A549 (cell line): Measurements from ENCODE around the gene PPA1. TPM values are rescaled to one million over a fixed set of nuclear protein-coding genes. Genes with fewer than 3 reads are reported as not detected.
A peak's percentile ranks its signal among the peaks of the same experiment; 100 is the strongest.

Experiments
- ATAC-seq, 2 experiments: fragments of 200-7000 bp in 1 of 2; fragments of >200 bp in 1 of 2; cut with Nextera tagmentation in 1 of 2; cut with Tn5 transposase in 1 of 2; 3 replicates each; pipeline versions ENCODE4 v1.8.0 to v1.9.1; 2018 to 2020; ENCODE audit warnings: mild to moderate bottlenecking in 1 of 2, moderate library complexity in 1 of 2
- CTCF ChIA-PET: fragments of 300-600 bp; sonication (Branson Sonifier 250); formaldehyde crosslinking; extraction: SDS; loops from one replicate; lab custom pipeline; 2021; ENCODE audit warnings: antibody characterized with exemption, inconsistent platforms; lab: Yijun Ruan, JAX
- POLR2A ChIA-PET: fragments of 350-600 bp; formaldehyde crosslinking; extraction: SDS; loops from one replicate; lab custom pipeline; 2021; ENCODE audit warnings: antibody characterized with exemption, inconsistent platforms; lab: Yijun Ruan, JAX
- DNase-seq, 2 experiments: peaks; one replicate each; pipeline versions ENCODE4 v3.0.0 to v3.0.0-alpha.2; 2011 to 2016; ENCODE audit warnings: low read depth in 1 of 2, low spot score in 1 of 2
- FAIRE-seq: peaks from 2 replicates; lab custom pipeline; 2011; peaks lifted over from hg19 to GRCh38; lab: Jason Lieb, UNC
- H3K27ac ChIP-seq, 2 experiments: fragments of >200 bp; sonication (Bioruptor Twin); formaldehyde crosslinking; 3 replicates each; pipeline ENCODE4 v1.5.1; 2016 to 2017
- H3K4me1 ChIP-seq: fragments of >200 bp; sonication (Bioruptor Twin); formaldehyde crosslinking; 3 replicates; pipeline ENCODE4 v1.6.1; 2016
- H3K4me2 ChIP-seq: fragments of >200 bp; sonication (Bioruptor Twin); formaldehyde crosslinking; 3 replicates; pipeline ENCODE4 v1.6.1; 2016
- H3K4me3 ChIP-seq: fragments of >200 bp; sonication (Bioruptor Twin); formaldehyde crosslinking; 3 replicates; pipeline ENCODE4 v1.5.1; 2016
- H3K9me3 ChIP-seq: fragments of >200 bp; sonication (Bioruptor Twin); formaldehyde crosslinking; 3 replicates; pipeline ENCODE4 v1.6.1; 2016
- ATOH8 ChIP-seq: fragments of 250-450 bp; sonication (Bioruptor Pico); IDR thresholded peaks from 2 replicates; pipeline ENCODE4 v1.5.0; 2020; ENCODE audit warnings: low read depth, mild to moderate bottlenecking, moderate library complexity
- CHD4 ChIP-seq: fragments of 200-600 bp; sonication (generic); IDR thresholded peaks from 2 replicates; pipeline ENCODE4 v1.6.1; 2016; ENCODE audit warnings: antibody characterized with exemption, mild to moderate bottlenecking, borderline replicate concordance
- EHMT2 ChIP-seq: fragments of 200-600 bp; sonication (generic); IDR thresholded peaks from 2 replicates; pipeline ENCODE4 v1.6.1; 2016; ENCODE audit warnings: antibody characterized with exemption, low read depth, mild to moderate bottlenecking, moderate library complexity
- FOSB ChIP-seq: fragments of 250-450 bp; sonication (Bioruptor Pico); IDR thresholded peaks from 2 replicates; pipeline ENCODE4 v1.5.0; 2020; ENCODE audit warnings: mild to moderate bottlenecking, moderate library complexity
- FOSL2 ChIP-seq, 2 experiments: fragments of 450-650 bp in 1 of 2; fragments of >200 bp in 1 of 2; sonication (Bioruptor Twin) in 1 of 2; formaldehyde crosslinking; IDR thresholded peaks; 2 replicates each; pipeline versions ENCODE4 v1.5.0 to v1.6.1; 2016 to 2020; ENCODE audit warnings: mild to moderate bottlenecking in 1 of 2, moderate library complexity in 1 of 2
- HMGXB4 ChIP-seq: fragments of 250-450 bp; sonication (Bioruptor Pico); IDR thresholded peaks from 2 replicates; pipeline ENCODE4 v1.5.0; 2021; ENCODE audit warnings: mild to moderate bottlenecking, moderate library complexity, borderline replicate concordance
- HOXB5 ChIP-seq: fragments of 250-450 bp; sonication (Bioruptor Pico); IDR thresholded peaks from 2 replicates; pipeline ENCODE4 v1.5.0; 2020; ENCODE audit warnings: mild to moderate bottlenecking, moderate library complexity
- JUN ChIP-seq, 2 experiments: fragments of >200 bp; sonication (Bioruptor Twin); formaldehyde crosslinking; IDR thresholded peaks; 2 replicates in 1 of 2; 3 replicates in 1 of 2; pipeline ENCODE4 v1.6.1; 2016 to 2017
- KDM5A ChIP-seq: fragments of 200-600 bp; sonication (generic); IDR thresholded peaks from 2 replicates; pipeline ENCODE4 v1.6.1; 2016; ENCODE audit warnings: antibody characterized with exemption, mild to moderate bottlenecking
- MYC ChIP-seq: IDR thresholded peaks from 2 replicates; pipeline ENCODE4 v1.6.1; 2012; ENCODE audit warnings: mild to moderate bottlenecking, inconsistent platforms, low read length, improper control_type of control experiment, borderline replicate concordance
- NFE2L2 ChIP-seq: fragments of 150-350 bp; conservative IDR thresholded peaks from 2 replicates; pipeline ENCODE4 v1.6.1; 2014; ENCODE audit warnings: low read length
- POLR2A ChIP-seq: IDR thresholded peaks from 2 replicates; pipeline ENCODE4 v1.6.1; 2012; ENCODE audit warnings: mild to moderate bottlenecking, low read length
- RARB ChIP-seq: fragments of 250-450 bp; sonication (Bioruptor Pico); IDR thresholded peaks from 2 replicates; pipeline ENCODE4 v1.8.0; 2021; ENCODE audit warnings: mild to moderate bottlenecking, moderate library complexity
- REST ChIP-seq: fragments of 200-600 bp; sonication (generic); IDR thresholded peaks from 2 replicates; pipeline ENCODE4 v1.6.1; 2016; ENCODE audit warnings: antibody characterized with exemption, mild to moderate bottlenecking, moderate library complexity
- RNF2 ChIP-seq: fragments of 200-600 bp; sonication (generic); IDR thresholded peaks from 2 replicates; pipeline ENCODE4 v1.6.1; 2016; ENCODE audit warnings: low read depth, mild to moderate bottlenecking, antibody characterized with exemption, moderate library complexity, borderline replicate concordance
- ZC3H11A ChIP-seq: fragments of 450-650 bp; IDR thresholded peaks from 2 replicates; pipeline ENCODE4 v1.6.1; 2014; ENCODE audit warnings: antibody characterized with exemption, mild to moderate bottlenecking
- WGBS: methylation state at CpG from one replicate; pipeline ENCODE4 v1.1.6; 2017; ENCODE audit errors: missing lambda C conversion rate; 5-methylcytosine and 5-hydroxymethylcytosine counted together
- polyA plus RNA-seq, 4 experiments: library from polyadenylated mRNA; depleted of rRNA in 3 of 4; stranded (reverse); fragments of >200 nt; fragmentation: RNase III in 1 of 4; extraction: RNeasy Plus Mini Kit Qiagen cat#74134 plus additional on column Dnase treatment in 1 of 4; gene quantifications; 2 replicates in 3 of 4; 3 replicates in 1 of 4; pipeline ENCODE4 v1.2.3, GENCODE V29; 2011 to 2017
- TF ChIP-seq, protein P1 (sequence below): fragments of >200 bp; sonication (Bioruptor Twin); formaldehyde crosslinking; IDR thresholded peaks from 3 replicates; pipeline ENCODE4 v1.5.1; 2016

Gene PPA1
- polyA plus RNA-seq, 2 of the 4 experiments (the other 2 are of a cell fraction): 205 to 273 TPM

DNA sequence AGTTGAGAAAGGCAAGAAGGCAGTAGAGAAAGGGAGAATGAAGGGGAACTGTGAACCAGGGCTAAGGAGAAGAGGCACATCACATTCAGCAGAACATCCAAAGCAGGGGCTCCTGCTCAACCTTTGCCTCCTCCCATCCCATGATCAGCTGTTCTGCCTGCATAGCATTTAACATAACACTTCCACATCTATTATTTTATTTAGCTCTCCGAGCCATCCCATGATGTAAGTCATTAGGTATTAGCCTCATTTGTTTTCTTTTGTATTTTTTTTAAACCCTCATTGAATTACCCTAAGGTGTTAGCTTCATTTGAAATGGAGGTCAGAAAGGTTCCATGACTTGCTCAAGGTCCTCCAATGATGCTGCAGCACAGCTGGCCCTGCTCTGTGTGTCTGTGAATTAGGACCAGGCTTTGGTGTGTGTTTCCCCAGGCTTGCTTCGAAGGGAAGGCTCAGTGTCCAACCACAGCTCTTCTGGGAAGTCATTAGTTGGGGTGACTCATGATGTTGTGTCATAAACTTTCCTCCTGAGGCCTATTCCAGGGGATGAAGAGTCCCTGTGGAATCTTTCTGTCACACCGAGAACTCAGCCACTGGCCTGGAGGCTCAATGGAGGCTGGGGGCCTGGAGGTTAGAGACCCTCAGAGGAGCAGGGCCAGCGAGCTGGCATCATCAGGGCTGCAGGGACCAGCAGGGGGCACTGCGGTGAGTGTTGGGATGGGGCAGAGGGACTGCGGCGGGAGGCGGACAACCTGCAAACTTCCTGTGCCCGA lies 34.1 kb upstream of the PPA1 start:
- peak; percentile 54 to 73 for DNase-seq
- H3K4me1 ChIP-seq: peaks cover 12% of the 10 kb centered on the region
- H3K9me3 ChIP-seq: peaks cover 7% of the 10 kb centered on the region; the same call in 2 of the 3 replicates
- 73% methylated on average over 8 of the region's 9 CpGs for WGBS
- peak overlapping the region; percentile 24; the same call in 2 of the 3 replicates for H3K4me2 ChIP-seq
- H3K4me3 ChIP-seq: no peak overlapping the region
- H3K27ac ChIP-seq: peak overlapping the region in 1 of 2 experiments; percentile 32; a peak in 1 of 6 replicates
- peak; percentile 83 to 85 for ATAC-seq
- ChIA-PET POLR2A (interaction anchor here (1.3 kb wide), 1 partner anchor 34 kb away, joined by 7 read pairs; the partner anchor contains the start of gene PPA1), CTCF (interaction anchor here (0.7 to 3.9 kb wide), 11 partner anchors 9 to 118 kb away, joined by 3 to 33 read pairs (median 3); no protein-coding TSS in a partner anchor)
- TF ChIP-seq, protein P1, sequence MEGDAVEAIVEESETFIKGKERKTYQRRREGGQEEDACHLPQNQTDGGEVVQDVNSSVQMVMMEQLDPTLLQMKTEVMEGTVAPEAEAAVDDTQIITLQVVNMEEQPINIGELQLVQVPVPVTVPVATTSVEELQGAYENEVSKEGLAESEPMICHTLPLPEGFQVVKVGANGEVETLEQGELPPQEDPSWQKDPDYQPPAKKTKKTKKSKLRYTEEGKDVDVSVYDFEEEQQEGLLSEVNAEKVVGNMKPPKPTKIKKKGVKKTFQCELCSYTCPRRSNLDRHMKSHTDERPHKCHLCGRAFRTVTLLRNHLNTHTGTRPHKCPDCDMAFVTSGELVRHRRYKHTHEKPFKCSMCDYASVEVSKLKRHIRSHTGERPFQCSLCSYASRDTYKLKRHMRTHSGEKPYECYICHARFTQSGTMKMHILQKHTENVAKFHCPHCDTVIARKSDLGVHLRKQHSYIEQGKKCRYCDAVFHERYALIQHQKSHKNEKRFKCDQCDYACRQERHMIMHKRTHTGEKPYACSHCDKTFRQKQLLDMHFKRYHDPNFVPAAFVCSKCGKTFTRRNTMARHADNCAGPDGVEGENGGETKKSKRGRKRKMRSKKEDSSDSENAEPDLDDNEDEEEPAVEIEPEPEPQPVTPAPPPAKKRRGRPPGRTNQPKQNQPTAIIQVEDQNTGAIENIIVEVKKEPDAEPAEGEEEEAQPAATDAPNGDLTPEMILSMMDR: peak; percentile 25; the same call in 2 of the 3 replicates
- TF ChIP-seq FOSL2 (IDR thresholded peaks at IDR 0.05): peak; percentile 40; the same call in 1 of the 2 replicates
- peak; percentile 75 for TF ChIP-seq FOSL2 (CRISPR knock-in tag; IDR thresholded peaks at IDR 0.05)
- TF ChIP-seq REST: no peak
- TF ChIP-seq KDM5A: no peak
- no peak for FAIRE-seq

DNA sequence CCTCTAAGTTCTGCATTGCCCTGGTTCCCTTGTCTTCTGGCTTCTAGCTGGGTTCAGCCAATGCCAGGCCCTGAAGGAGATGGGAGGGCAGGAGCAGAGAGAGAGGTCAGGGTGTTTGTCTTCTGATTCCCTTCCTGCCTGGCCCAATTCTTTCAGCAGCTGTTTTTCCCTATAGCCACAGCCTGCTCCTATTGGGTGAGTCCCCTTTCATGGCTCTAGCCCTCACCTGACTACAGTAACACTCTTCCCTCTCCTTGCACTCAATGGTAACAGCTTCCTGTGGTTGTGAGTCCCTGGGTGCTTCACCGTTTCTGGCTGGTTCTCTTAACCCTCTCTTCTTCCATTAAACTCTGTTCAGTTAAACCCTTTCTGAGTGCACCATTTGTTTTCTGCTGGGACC lies 33.5 kb upstream of the PPA1 start:
- ChIA-PET POLR2A (interaction anchor here (1.3 kb wide), 1 partner anchor 33 kb away, joined by 7 read pairs; the partner anchor contains the start of gene PPA1), CTCF (interaction anchor here (0.9 to 3.9 kb wide), 8 partner anchors 10 to 119 kb away, joined by 3 to 33 read pairs (median 4); no protein-coding TSS in a partner anchor)
- Histone ChIP-seq H3K4me1 (peaks cover 12% of the 10 kb centered on the region), H3K4me3 (no peak overlapping the region), H3K27ac (peak overlapping the region in 1 of 2 experiments; percentile 32; a peak in 1 of 6 replicates), H3K9me3 (peaks cover 9% of the 10 kb centered on the region; the same call in 2 of the 3 replicates), H3K4me2 (no peak overlapping the region; the same call in 2 of the 3 replicates)
- FAIRE-seq: no peak
- TF ChIP-seq CHD4: no peak
- TF ChIP-seq HOXB5 (CRISPR knock-in tag): no peak
- TF ChIP-seq FOSB: no peak
- no peak for TF ChIP-seq MYC
- no peak for TF ChIP-seq HMGXB4 (CRISPR knock-in tag)
- TF ChIP-seq JUN (IDR thresholded peaks at IDR 0.05): no peak
- TF ChIP-seq EHMT2: no peak
- no peak for TF ChIP-seq RARB
- TF ChIP-seq NFE2L2: no peak
- no peak for TF ChIP-seq ZC3H11A
- no peak for TF ChIP-seq POLR2A
- no peak for TF ChIP-seq RNF2
- no peak for TF ChIP-seq ATOH8 (CRISPR knock-in tag)
- WGBS: 71% methylated on average over 1 of the region's 1 CpG
- DNase-seq: no peak
- no peak for ATAC-seq
